GM21576 (cell line): ENCODE results near the gene NDST3.

Experiments used
- ATAC-seq: cut with Tn5 transposase; IDR thresholded peaks from one replicate; pipeline ENCODE4 v1.9.1; 2021; ENCODE audit warnings: mild to moderate bottlenecking, moderate library complexity; ENCODE audit not compliant: unreplicated experiment

NDST3 gene

GRCh38 chr4:118034053-118034785 lies at the start of gene NDST3:
NDST3 (plus strand) TSS chr4:118034486; CDS start chr4:118053911, 19,425 bp downstream.
- ATAC-seq, result peak; percentile 70

- ATAC-seq, result no peak
Measured at GRCh38 chr4:117986321-117986720, 48.0 kb upstream of the NDST3 start.

GRCh38 chr4:117987464-117987863 lies 46.8 kb upstream of the NDST3 start:
- ATAC-seq, result no peak

- ATAC-seq, result no peak
Measured at GRCh38 chr4:117996891-117997290, 37.4 kb upstream of the NDST3 start.

- no peak for ATAC-seq
Measured at GRCh38 chr4:118004088-118004487, 30.2 kb upstream of the NDST3 start.

GRCh38 chr4:118005883-118006282 lies 28.4 kb upstream of the NDST3 start:
- no peak for ATAC-seq

- ATAC-seq, result no peak
Measured at GRCh38 chr4:118012142-118012541, 22.1 kb upstream of the NDST3 start.

GRCh38 chr4:118014831-118015230 lies 19.5 kb upstream of the NDST3 start:
- ATAC-seq, result no peak

GRCh38 chr4:118018381-118019145 lies 15.7 kb upstream of the NDST3 start:
- ATAC-seq, result no peak

- ATAC-seq, result no peak
Measured at GRCh38 chr4:118026806-118027205, 7.5 kb upstream of the NDST3 start.

- no peak for ATAC-seq
Measured at GRCh38 chr4:118029224-118029623, 5.1 kb upstream of the NDST3 start.

GRCh38 chr4:118032691-118033090 lies 1.6 kb upstream of the NDST3 start:
- no peak for ATAC-seq

- ATAC-seq, result no peak
Measured at GRCh38 chr4:118033148-118034052, 886 bp upstream of the NDST3 start.

- ATAC-seq, result no peak
Measured at GRCh38 chr4:118035309-118035708, 1.0 kb downstream of the NDST3 start.

- ATAC-seq, result no peak
Measured at GRCh38 chr4:118036336-118036735, 2.0 kb downstream of the NDST3 start.

GRCh38 chr4:118037955-118038354 lies 3.7 kb downstream of the NDST3 start:
- ATAC-seq, result no peak

- no peak for ATAC-seq
Measured at GRCh38 chr4:118046323-118046722, 12.0 kb downstream of the NDST3 start.

- no peak for ATAC-seq
Measured at GRCh38 chr4:118047043-118047442, 12.8 kb downstream of the NDST3 start.

GRCh38 chr4:118058955-118059354 lies 24.7 kb downstream of the NDST3 start:
- no peak for ATAC-seq

GRCh38 chr4:118059397-118059796 lies 25.1 kb downstream of the NDST3 start:
- ATAC-seq, result no peak
